Measurements from ENCODE around the gene CCN5.

- TF ChIP-seq YY1 (tag by site-specific recombination; IDR thresholded peaks at IDR 0.05) (no peak), ZNF121 (tag by site-specific recombination; IDR thresholded peaks at IDR 0.05) (no peak), CTCF (tag by site-specific recombination; IDR thresholded peaks at IDR 0.05) (no peak), OSR2 (tag by site-specific recombination; IDR thresholded peaks at IDR 0.05) (no peak), ZNF18 (tag by site-specific recombination; IDR thresholded peaks at IDR 0.05) (no peak)
These were observed 39.4 kb downstream of the CCN5 start for GRCh38 chr20:44754554-44754953.
